NCI-H1105 treated with DMSO at 0.1 percent for 48 hours (cell line): Measurements from ENCODE around the gene CCDC82.

Experiments used
- DNase-seq: peaks from one replicate; lab custom pipeline; 2025; lab: John Stamatoyannopoulos, UW

The CCDC82 gene

GRCh38 chr11:96306933-96307775, 82.6 kb downstream of the CCDC82 start:
- peak; percentile 92 for DNase-seq

GRCh38 chr11:96306600-96306932, 83.1 kb downstream of the CCDC82 start:
- DNase-seq: no peak

DNA sequence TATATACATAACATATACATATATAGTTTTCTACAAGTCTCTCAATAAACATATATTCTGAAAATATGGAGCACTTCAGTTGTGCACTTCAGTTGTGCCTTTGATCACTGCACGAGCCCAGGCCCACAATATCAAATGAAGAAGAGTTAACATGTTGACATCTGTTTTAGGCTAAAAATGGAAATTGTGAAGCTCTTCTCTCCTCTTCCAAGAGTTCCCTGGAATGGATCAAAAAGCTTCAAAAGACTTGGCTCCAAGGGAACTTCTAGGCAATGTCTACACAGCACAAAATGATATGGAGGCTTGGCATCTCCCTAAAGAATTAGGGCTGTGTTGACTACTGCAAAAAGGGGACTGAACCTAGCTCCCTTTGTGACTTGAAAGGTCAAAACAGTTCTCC, 83.6 kb downstream of the CCDC82 start:
- no peak for DNase-seq

DNA sequence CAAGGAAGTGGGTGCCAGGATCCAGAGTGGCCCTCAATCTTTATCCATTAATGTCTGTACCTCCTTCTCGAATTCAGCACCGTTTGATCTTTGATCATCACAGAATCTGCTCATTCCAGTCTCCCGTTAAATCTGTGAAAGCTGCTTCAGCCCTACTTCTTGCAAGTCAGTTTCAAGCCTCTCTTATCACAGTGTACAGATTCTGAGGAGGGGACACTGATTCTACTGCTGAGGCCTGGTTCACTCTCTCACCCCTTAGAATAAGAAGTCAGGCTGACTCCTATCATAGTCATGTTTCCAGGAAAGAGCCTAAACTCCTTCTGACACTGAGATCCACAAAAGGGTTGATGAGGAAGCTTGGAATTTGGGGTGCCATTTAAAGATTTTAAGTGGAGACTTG, 85.7 kb downstream of the CCDC82 start:
- no peak for DNase-seq

DNA sequence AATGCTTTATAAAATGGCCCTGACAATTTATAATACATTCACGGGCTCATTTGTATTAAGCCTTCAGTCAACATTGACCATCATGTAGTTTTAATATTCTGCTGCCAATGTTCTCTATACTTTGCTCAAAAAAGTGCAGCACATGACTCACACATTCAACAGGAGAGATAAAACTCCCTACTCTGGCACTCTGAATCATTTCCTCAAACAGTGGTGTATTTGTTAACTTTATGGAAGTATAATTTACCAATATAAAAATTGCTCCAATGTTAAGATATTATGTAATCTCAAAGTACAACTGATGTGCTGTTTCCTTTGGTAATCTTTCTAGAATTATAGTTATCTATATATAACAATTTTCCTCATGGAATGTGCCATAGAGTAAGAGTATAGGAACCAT, 86.6 kb downstream of the CCDC82 start:
- no peak for DNase-seq
